Stimulated activated CD4-positive, alpha-beta T cell treated with anti-CD3 and anti-CD28 coated beads, Interleukin-4, amount 100 ng/mL, for 48 hours (primary cell): ENCODE results near the gene TMEM30B.
A peak's percentile ranks its signal among the peaks of the same experiment; 100 is the strongest.
"Not testable (repeated sequence)": the region's sequence is repeated elsewhere in the genome, so short reads cannot be mapped to it uniquely, and the experiment has no call there.

Experiments used
- DNase-seq, 2 donors: peaks; one replicate each; pipeline ENCODE4 v3.0.0-alpha.2; 2020; ENCODE audit warnings: low read depth in 2 of 2

Gene TMEM30B

GRCh38 chr14:61281186-61281947 lies at the start of gene TMEM30B:
Gene TMEM30B (minus strand): TSS chr14:61281338. CDS start chr14:61281147, 191 bp downstream.
- no peak for DNase-seq

- no peak for DNase-seq
These were observed 49.4 kb upstream of the TMEM30B start for GRCh38 chr14:61330511-61330910.

GRCh38 chr14:61329478-61330051 lies 48.4 kb upstream of the TMEM30B start:
- DNase-seq, result no peak

GRCh38 chr14:61328626-61329262 lies 47.6 kb upstream of the TMEM30B start:
- DNase-seq, result no peak

- no peak for DNase-seq
These were observed 45.7 kb upstream of the TMEM30B start for GRCh38 chr14:61326847-61327246.

GRCh38 chr14:61326146-61326545 lies 45.0 kb upstream of the TMEM30B start:
- DNase-seq, result no peak

- DNase-seq, result no peak
These were observed 44.0 kb upstream of the TMEM30B start for GRCh38 chr14:61325166-61325565.

- DNase-seq, result no peak
These were observed 42.8 kb upstream of the TMEM30B start for GRCh38 chr14:61323970-61324369.

GRCh38 chr14:61322799-61323290 lies 41.7 kb upstream of the TMEM30B start:
- DNase-seq, result no peak

- no peak for DNase-seq
These were observed 41.1 kb upstream of the TMEM30B start for GRCh38 chr14:61322011-61322798.

GRCh38 chr14:61321385-61322010 lies 40.4 kb upstream of the TMEM30B start, which contains the start of gene PRKCH:
Gene PRKCH (plus strand): TSS chr14:61321579. CDS start chr14:61322102, 523 bp downstream.
- DNase-seq, result peak; percentile 68 to 76

GRCh38 chr14:61320806-61321384 lies 39.8 kb upstream of the TMEM30B start:
- no peak for DNase-seq

- DNase-seq, result not testable (repeated sequence)
These were observed 39.0 kb upstream of the TMEM30B start for GRCh38 chr14:61320170-61320569.

- no peak for DNase-seq
These were observed 38.6 kb upstream of the TMEM30B start for GRCh38 chr14:61319706-61320105.

- no peak for DNase-seq
These were observed 37.9 kb upstream of the TMEM30B start for GRCh38 chr14:61319086-61319485.

- DNase-seq, result no peak
These were observed 34.2 kb upstream of the TMEM30B start for GRCh38 chr14:61315313-61315712.

GRCh38 chr14:61308701-61309100 lies 27.6 kb upstream of the TMEM30B start:
- DNase-seq, result not testable (repeated sequence)

- no peak for DNase-seq
These were observed 27.1 kb upstream of the TMEM30B start for GRCh38 chr14:61308198-61308597.

GRCh38 chr14:61304688-61305087 lies 23.6 kb upstream of the TMEM30B start:
- DNase-seq, result no peak

GRCh38 chr14:61300754-61301153 lies 19.6 kb upstream of the TMEM30B start:
- DNase-seq, result no peak

- DNase-seq, result no peak
These were observed 19.1 kb upstream of the TMEM30B start for GRCh38 chr14:61300209-61300608.
